B cell (primary cell): Measurements from ENCODE around the gene PPP3CA. TPM values are rescaled to one million over a fixed set of nuclear protein-coding genes. Genes with fewer than 3 reads are reported as not detected.

Experiments
- ATAC-seq: fragments of 200-7000 bp; cut with Tn5 transposase; one replicate; pipeline ENCODE4 v1.10.0; 2021; ENCODE audit warnings: low read depth, mild to moderate bottlenecking, moderate number of reproducible peaks, moderate library complexity
- CTCF ChIA-PET: fragments of 350-600 bp; sonication (Branson Sonifier 250); formaldehyde crosslinking; loops from one replicate; lab custom pipeline; 2021; ENCODE audit warnings: antibody characterized with exemption, inconsistent platforms; lab: Charles Lee
- POLR2A ChIA-PET: fragments of 350-600 bp; sonication (Branson Sonifier 250); formaldehyde crosslinking; loops from one replicate; lab custom pipeline; 2021; ENCODE audit warnings: antibody characterized with exemption; lab: Charles Lee
- DNase-seq: peaks from one replicate; pipeline ENCODE4 v3.0.0; 2013
- H2AFZ ChIP-seq: 2 replicates; pipeline ENCODE4 v1.6.1; 2012; ENCODE audit warnings: mild to moderate bottlenecking, low read depth, low read length; ENCODE audit not compliant: insufficient read depth, poor library complexity, severe bottlenecking
- H3K27ac ChIP-seq, 2 donors: 1 replicate in 1 of 2; 2 replicates in 1 of 2; pipeline ENCODE4 v1.5.1; 2012 to 2013; ENCODE audit warnings: low read length in 2 of 2, mild to moderate bottlenecking in 2 of 2, moderate library complexity in 1 of 2
- H3K27me3 ChIP-seq, 4 experiments: fragments of 200-600 bp in 1 of 4; sonication (generic) in 1 of 4; replicated peaks in 1 of 4; 1 replicate in 2 of 4; 2 replicates in 2 of 4; pipeline versions ENCODE4 v1.6.1 to v1.7.0; 2013 to 2016; ENCODE audit warnings: low read length in 3 of 4, mild to moderate bottlenecking in 2 of 4, mixed read lengths in 1 of 4, moderate library complexity in 1 of 4; ENCODE audit not compliant: insufficient read depth in 4 of 4, control insufficient read depth in 3 of 4; ENCODE audit errors: control extremely low read depth in 1 of 4
- H3K36me3 ChIP-seq, 2 experiments: replicated peaks in 1 of 2; 1 replicate in 1 of 2; 2 replicates in 1 of 2; pipeline versions ENCODE4 v1.6.1 to v1.7.1; 2013; ENCODE audit warnings: low read length in 1 of 2; ENCODE audit not compliant: insufficient read depth in 2 of 2, control insufficient read depth in 1 of 2; ENCODE audit errors: control extremely low read depth in 1 of 2, extremely low read depth in 1 of 2
- H3K4me1 ChIP-seq, 2 donors: fragments of 200-600 bp in 1 of 2; sonication (generic) in 1 of 2; 1 replicate in 1 of 2; 2 replicates in 1 of 2; pipeline versions ENCODE4 v1.5.1 to v1.6.1; 2013 to 2017; ENCODE audit warnings: low read length in 2 of 2; ENCODE audit not compliant: control insufficient read depth in 2 of 2, insufficient read depth in 2 of 2
- H3K4me2 ChIP-seq: replicated peaks from 2 replicates; pipeline ENCODE3; 2012; ENCODE audit warnings: mild to moderate bottlenecking, low read depth, low read length; ENCODE audit not compliant: poor library complexity, severe bottlenecking
- H3K4me3 ChIP-seq, 5 experiments: fragments of 200-600 bp in 1 of 5; sonication (generic) in 1 of 5; 1 replicate in 3 of 5; 2 replicates in 2 of 5; pipeline versions ENCODE4 v1.5.1 to v1.7.0; 2011 to 2016; ENCODE audit warnings: low read length in 4 of 5, mild to moderate bottlenecking in 4 of 5, low read depth in 2 of 5, control low read depth in 1 of 5, moderate library complexity in 1 of 5; ENCODE audit not compliant: insufficient read depth in 1 of 5; ENCODE audit errors: control extremely low read depth in 1 of 5, extremely low read depth in 1 of 5
- H3K79me2 ChIP-seq: fragments of 200-600 bp; sonication (generic); one replicate; pipeline ENCODE4 v1.6.0; 2016; ENCODE audit warnings: low read length; ENCODE audit not compliant: control insufficient read depth, insufficient read depth
- H3K9ac ChIP-seq: fragments of 200-600 bp; sonication (generic); 2 replicates; pipeline ENCODE4 v1.6.1; 2017; ENCODE audit warnings: mild to moderate bottlenecking, low read length, moderate library complexity
- H3K9me3 ChIP-seq, 3 donors: one replicate each; pipeline versions ENCODE4 v1.6.1 to v1.7.1; 2013; ENCODE audit warnings: low read length in 2 of 3; ENCODE audit not compliant: control insufficient read depth in 2 of 3, insufficient read depth in 1 of 3; ENCODE audit errors: control extremely low read depth in 1 of 3
- H4K20me1 ChIP-seq: 2 replicates; pipeline ENCODE4 v1.6.0; 2012; ENCODE audit warnings: mild to moderate bottlenecking, low read length; ENCODE audit not compliant: insufficient read depth, control insufficient read depth, poor library complexity, severe bottlenecking
- H3K27ac Mint-ChIP-seq: one replicate; pipeline ENCODE4 v1.8.0; 2021; ENCODE audit warnings: mixed read lengths
- H3K27me3 Mint-ChIP-seq: one replicate; pipeline ENCODE4 v1.8.0; 2021; ENCODE audit warnings: mixed read lengths
- H3K4me1 Mint-ChIP-seq: one replicate; pipeline ENCODE4 v1.8.0; 2021; ENCODE audit warnings: mixed read lengths
- H3K4me3 Mint-ChIP-seq: one replicate; pipeline ENCODE4 v1.8.0; 2021; ENCODE audit warnings: mixed read lengths
- H3K9me3 Mint-ChIP-seq: one replicate; pipeline ENCODE4 v1.8.0; 2022; ENCODE audit warnings: mixed read lengths; ENCODE audit not compliant: insufficient read depth
- CTCF ChIP-seq: fragments of 200-600 bp; IDR thresholded peaks from one replicate; pipeline ENCODE4 v1.8.0; 2022; ENCODE audit warnings: antibody characterized with exemption, mild to moderate bottlenecking
- EZH2 ChIP-seq: IDR thresholded peaks from 2 replicates; pipeline ENCODE4 v1.6.1; 2012; ENCODE audit warnings: borderline replicate concordance, low read depth, mild to moderate bottlenecking, moderate library complexity, low read length; ENCODE audit not compliant: insufficient read depth, poor library complexity, severe bottlenecking
- WGBS: methylation state at CpG from one replicate; pipeline ENCODE4 v1.1.5; 2013; ENCODE audit warnings: missing lambda C conversion rate; ENCODE audit not compliant: insufficient coverage; 5-methylcytosine and 5-hydroxymethylcytosine counted together
- intact Hi-C: fragments of 100-400 bp; cut with micrococcal nuclease; formaldehyde crosslinking; loops from one replicate; pipeline ENCODE4 v1.10.0; 2022
- polyA plus RNA-seq: library from polyadenylated mRNA; depleted of rRNA; stranded (reverse); fragments of >200 nt; gene quantifications from 2 replicates; pipeline ENCODE4 v1.2.3, GENCODE V29; 2012
- total RNA-seq, 2 donors: library from RNA; stranded (reverse); fragments of 120-200 nt in 1 of 2; gene quantifications; 1 replicate in 1 of 2; 2 replicates in 1 of 2; pipeline versions ENCODE4 v1.2.3 to v1.2.4, GENCODE V29; 2013 to 2022

The PPP3CA gene
- total and polyA plus RNA-seq, 2 donors (not counting 1 experiment from before 2014, with no cell fraction given): 14.3 to 85.1 TPM

GRCh38 chr4:101292901-101293300 is 54.4 kb downstream of the PPP3CA start:
- Histone ChIP-seq H2AFZ (no peak overlapping the region), H4K20me1 (peaks cover 43% of the 10 kb centered on the region), H3K4me2 (no peak overlapping the region), H3K9me3 (peaks cover 0 to 5% (median 0%) of the 10 kb centered on the region in 3 donors), H3K4me3 (no peak overlapping the region), H3K79me2 (peaks cover 86% of the 10 kb centered on the region), H3K27me3 (no peaks in the 10 kb centered on the region), H3K9ac (no peak overlapping the region), H3K4me1 (peaks cover 15 to 36% of the 10 kb centered on the region in 2 donors), H3K36me3 (peaks cover 0 to 2% of the 10 kb centered on the region in 2 experiments), H3K27ac (no peak overlapping the region)
- DNase-seq (no peak), ATAC-seq (no peak)
- Mint-ChIP-seq H3K9me3 (no peaks in the 10 kb centered on the region), H3K4me1 (peaks cover 72% of the 10 kb centered on the region), H3K27me3 (no peaks in the 10 kb centered on the region), H3K27ac (no peak overlapping the region), H3K4me3 (no peak overlapping the region)
- intact Hi-C loops: no loop called here
- TF ChIP-seq CTCF (no peak), EZH2 (no peak)
- POLR2A ChIA-PET: no interaction called here
- WGBS: 96% methylated on average over 2 of the region's 2 CpGs
- CTCF ChIA-PET: no interaction called here

- H3K27ac ChIP-seq: no peak overlapping the region
- H3K4me2 ChIP-seq: no peak overlapping the region
- Mint-ChIP-seq H3K27ac (no peak overlapping the region), H3K27me3 (no peaks in the 10 kb centered on the region), H3K4me1 (peaks cover 73% of the 10 kb centered on the region), H3K4me3 (no peak overlapping the region), H3K9me3 (no peaks in the 10 kb centered on the region)
- H3K79me2 ChIP-seq: peaks cover 86% of the 10 kb centered on the region
- H2AFZ ChIP-seq: no peak overlapping the region
- H3K27me3 ChIP-seq: no peaks in the 10 kb centered on the region
- ATAC-seq: no peak
- intact Hi-C loops: no loop called here
- 80% methylated on average over 1 of the region's 4 CpGs for WGBS
- no peak overlapping the region for H3K4me3 ChIP-seq
- CTCF ChIA-PET: no interaction called here
- no peak for DNase-seq
- H4K20me1 ChIP-seq: peaks cover 47% of the 10 kb centered on the region
- TF ChIP-seq CTCF (no peak), EZH2 (no peak)
- peaks cover 0 to 2% of the 10 kb centered on the region in 2 experiments for H3K36me3 ChIP-seq
- no peak overlapping the region for H3K9ac ChIP-seq
- peaks cover 15 to 32% of the 10 kb centered on the region in 2 donors for H3K4me1 ChIP-seq
- peaks cover 0 to 5% (median 0%) of the 10 kb centered on the region in 3 donors for H3K9me3 ChIP-seq
- POLR2A ChIA-PET: interaction anchor here (0.6 kb wide), 2 partner anchors 23 to 1802 kb away, joined by 3 read pairs; no protein-coding TSS in a partner anchor
Observed at GRCh38 chr4:101292214-101292613, 55.1 kb downstream of the PPP3CA start.
